Parathyroid adenoma (tissue), 2 donors: ENCODE measurements around the gene ACTN2.

ENCODE experiments used
- H2AFZ ChIP-seq: fragments of 300-600 bp; sonication (generic); one replicate; pipeline ENCODE4 v1.7.0; 2017; ENCODE audit warnings: antibody characterized with exemption, mild to moderate bottlenecking
- H3K27ac ChIP-seq: fragments of 300-600 bp; sonication (generic); one replicate; pipeline ENCODE4 v1.7.0; 2017
- H3K27me3 ChIP-seq: fragments of 300-600 bp; sonication (generic); one replicate; pipeline ENCODE4 v1.7.0; 2017; ENCODE audit warnings: low read length; ENCODE audit not compliant: control insufficient read depth, insufficient read depth
- H3K36me3 ChIP-seq: fragments of 300-600 bp; sonication (generic); one replicate; pipeline ENCODE4 v1.7.0; 2017; ENCODE audit warnings: low read length; ENCODE audit not compliant: control insufficient read depth, insufficient read depth
- H3K4me1 ChIP-seq: fragments of 300-600 bp; sonication (generic); one replicate; pipeline ENCODE4 v1.7.0; 2017; ENCODE audit warnings: control low read depth
- H3K4me2 ChIP-seq: fragments of 300-600 bp; sonication (generic); one replicate; pipeline ENCODE4 v1.7.0; 2017; ENCODE audit warnings: low read length
- H3K4me3 ChIP-seq: fragments of 300-600 bp; sonication (generic); one replicate; pipeline ENCODE4 v1.7.0; 2017; ENCODE audit warnings: low read depth, low read length
- H3K79me2 ChIP-seq: fragments of 300-600 bp; sonication (generic); one replicate; pipeline ENCODE4 v1.7.0; 2017; ENCODE audit warnings: control low read depth
- H3K9ac ChIP-seq: fragments of 300-600 bp; sonication (generic); one replicate; pipeline ENCODE4 v1.7.0; 2017; ENCODE audit warnings: mild to moderate bottlenecking
- H3K9me3 ChIP-seq: fragments of 300-600 bp; sonication (generic); one replicate; pipeline ENCODE4 v1.7.0; 2017; ENCODE audit warnings: low read length; ENCODE audit not compliant: control insufficient read depth
- TF ChIP-seq, protein P1 (sequence below): fragments of 300-600 bp; sonication (generic); IDR thresholded peaks from one replicate; pipeline ENCODE4 v1.7.0; 2017; ENCODE audit warnings: antibody characterized with exemption, mild to moderate bottlenecking
- donor health status: primary hyperparathyroidism.

The ACTN2 gene

DNA sequence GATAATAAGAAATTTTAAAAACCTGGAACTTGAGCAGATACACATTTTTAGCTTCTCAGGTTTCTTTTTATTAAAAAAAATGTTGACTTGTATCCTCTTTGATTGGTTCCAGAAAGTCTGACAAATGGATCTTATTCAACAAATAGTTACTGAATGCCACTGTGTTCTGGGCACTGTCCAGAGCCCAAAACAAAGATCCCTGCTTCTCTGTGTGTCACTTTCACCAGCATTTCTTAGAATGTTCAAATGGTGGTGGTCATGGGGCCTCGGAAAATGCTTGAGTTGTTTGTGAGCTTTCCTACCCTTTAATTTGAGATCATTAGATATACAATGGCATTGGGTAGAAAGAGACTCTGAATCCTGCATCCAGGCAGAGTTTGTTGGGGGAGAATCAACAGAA is 19.9 kb downstream of the ACTN2 start:
- Histone ChIP-seq H3K4me2 (no peak overlapping the region), H3K79me2 (no peaks in the 10 kb centered on the region), H3K9me3 (no peaks in the 10 kb centered on the region), H3K36me3 (no peaks in the 10 kb centered on the region), H3K27ac (no peak overlapping the region), H3K4me3 (no peak overlapping the region), H3K4me1 (no peaks in the 10 kb centered on the region), H3K27me3 (no peaks in the 10 kb centered on the region), H3K9ac (no peak overlapping the region), H2AFZ (no peak overlapping the region)
- TF ChIP-seq, protein P1, sequence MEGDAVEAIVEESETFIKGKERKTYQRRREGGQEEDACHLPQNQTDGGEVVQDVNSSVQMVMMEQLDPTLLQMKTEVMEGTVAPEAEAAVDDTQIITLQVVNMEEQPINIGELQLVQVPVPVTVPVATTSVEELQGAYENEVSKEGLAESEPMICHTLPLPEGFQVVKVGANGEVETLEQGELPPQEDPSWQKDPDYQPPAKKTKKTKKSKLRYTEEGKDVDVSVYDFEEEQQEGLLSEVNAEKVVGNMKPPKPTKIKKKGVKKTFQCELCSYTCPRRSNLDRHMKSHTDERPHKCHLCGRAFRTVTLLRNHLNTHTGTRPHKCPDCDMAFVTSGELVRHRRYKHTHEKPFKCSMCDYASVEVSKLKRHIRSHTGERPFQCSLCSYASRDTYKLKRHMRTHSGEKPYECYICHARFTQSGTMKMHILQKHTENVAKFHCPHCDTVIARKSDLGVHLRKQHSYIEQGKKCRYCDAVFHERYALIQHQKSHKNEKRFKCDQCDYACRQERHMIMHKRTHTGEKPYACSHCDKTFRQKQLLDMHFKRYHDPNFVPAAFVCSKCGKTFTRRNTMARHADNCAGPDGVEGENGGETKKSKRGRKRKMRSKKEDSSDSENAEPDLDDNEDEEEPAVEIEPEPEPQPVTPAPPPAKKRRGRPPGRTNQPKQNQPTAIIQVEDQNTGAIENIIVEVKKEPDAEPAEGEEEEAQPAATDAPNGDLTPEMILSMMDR = no peak

- no peaks in the 10 kb centered on the region for H3K36me3 ChIP-seq
- no peak overlapping the region for H3K4me3 ChIP-seq
- H3K9me3 ChIP-seq = no peaks in the 10 kb centered on the region
- no peaks in the 10 kb centered on the region for H3K4me1 ChIP-seq
- H3K27me3 ChIP-seq = no peaks in the 10 kb centered on the region
- no peak overlapping the region for H3K9ac ChIP-seq
- H2AFZ ChIP-seq = no peak overlapping the region
- no peak overlapping the region for H3K27ac ChIP-seq
- TF ChIP-seq, protein P1 = no peak
- H3K4me2 ChIP-seq = no peak overlapping the region
- no peaks in the 10 kb centered on the region for H3K79me2 ChIP-seq
These were observed 24.1 kb downstream of the ACTN2 start for GRCh38 chr1:236710328-236710892.

DNA sequence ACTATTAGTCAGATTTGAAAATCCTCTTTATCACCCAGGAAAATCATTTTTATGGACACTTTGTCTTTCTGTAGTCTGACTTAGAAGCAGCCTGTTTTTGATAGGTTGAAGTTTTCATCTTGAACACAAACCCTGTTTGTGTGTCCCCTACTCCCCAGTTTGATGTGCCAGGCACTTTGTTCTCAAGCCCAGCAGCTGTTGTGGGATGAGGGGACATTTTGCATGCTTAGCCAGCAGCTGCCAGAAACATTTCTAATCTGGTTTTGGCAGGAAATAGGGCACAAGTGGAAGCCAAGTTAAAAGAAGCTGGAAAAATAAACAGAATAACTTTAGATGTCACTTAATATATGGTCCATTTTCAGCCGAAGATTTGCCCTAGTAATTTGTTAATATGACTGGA is 29.9 kb downstream of the ACTN2 start:
- no peak overlapping the region for H3K9ac ChIP-seq
- no peaks in the 10 kb centered on the region for H3K4me1 ChIP-seq

GRCh38 chr1:236717811-236718210 is 31.5 kb downstream of the ACTN2 start:
- Histone ChIP-seq H3K79me2 (no peaks in the 10 kb centered on the region), H3K27me3 (no peaks in the 10 kb centered on the region), H3K9ac (no peak overlapping the region), H3K4me1 (no peaks in the 10 kb centered on the region), H3K27ac (no peak overlapping the region), H3K4me2 (no peak overlapping the region), H3K9me3 (no peaks in the 10 kb centered on the region), H3K4me3 (no peak overlapping the region), H2AFZ (no peak overlapping the region), H3K36me3 (no peaks in the 10 kb centered on the region)
- TF ChIP-seq, protein P1 = no peak

More for the DNA sequence above, 29.9 kb downstream of the ACTN2 start:
- no peak overlapping the region for H3K4me3 ChIP-seq
- H3K79me2 ChIP-seq = no peaks in the 10 kb centered on the region
- no peaks in the 10 kb centered on the region for H3K36me3 ChIP-seq
- H3K9me3 ChIP-seq = no peaks in the 10 kb centered on the region
- TF ChIP-seq, protein P1 = no peak
- H3K27me3 ChIP-seq = no peaks in the 10 kb centered on the region
- H3K27ac ChIP-seq = no peak overlapping the region
- H3K4me2 ChIP-seq = no peak overlapping the region
- H2AFZ ChIP-seq = no peak overlapping the region

DNA sequence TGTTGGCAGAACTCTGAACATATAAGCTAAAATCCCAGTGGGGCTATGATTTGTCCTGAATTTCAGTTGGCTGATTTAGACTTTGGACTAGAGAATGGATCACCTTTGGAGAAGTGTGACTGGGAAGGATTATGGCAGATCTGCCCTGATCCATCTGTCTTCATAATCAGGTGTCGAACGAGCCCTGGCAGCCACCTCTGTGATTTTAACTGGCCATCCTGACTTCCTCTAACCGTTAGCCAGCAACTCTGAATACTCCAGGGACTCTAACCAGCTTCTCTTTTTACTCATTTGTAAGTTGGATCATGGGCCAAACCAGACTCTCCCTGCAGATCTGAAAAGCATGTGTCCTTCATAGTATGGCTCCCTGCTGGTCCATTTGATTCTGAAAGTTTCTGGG is 32.0 kb downstream of the ACTN2 start:
- TF ChIP-seq, protein P1 = no peak
- Histone ChIP-seq H3K27me3 (no peaks in the 10 kb centered on the region), H2AFZ (no peak overlapping the region), H3K27ac (no peak overlapping the region), H3K9ac (no peak overlapping the region), H3K4me1 (no peaks in the 10 kb centered on the region), H3K4me3 (no peak overlapping the region), H3K9me3 (no peaks in the 10 kb centered on the region), H3K36me3 (no peaks in the 10 kb centered on the region), H3K4me2 (no peak overlapping the region), H3K79me2 (no peaks in the 10 kb centered on the region)
